ENCODE results near the gene ACAP2. TPM values are rescaled to one million over a fixed set of nuclear protein-coding genes. Genes with fewer than 3 reads are reported as not detected.

The ACAP2 gene
- polyA plus RNA-seq, 1 donor from 2014 or later: 88.7 TPM

- Histone ChIP-seq H2AFZ (ENCODE audit: low read depth, low read length) (no peak overlapping the region), H3K27ac (ENCODE audit: low read length) (no peak overlapping the region), H3K4me3 (ENCODE audit: low read length) (no peak overlapping the region), H3K27me3 (ENCODE audit: insufficient read depth, low read depth, low read length) (no peaks in the 10 kb centered on the region), H3K36me3 (ENCODE audit: insufficient read depth, low read length) (no peaks in the 10 kb centered on the region), H3K9ac (ENCODE audit: low read length) (no peak overlapping the region), H3F3A (ENCODE audit: insufficient read depth, low read length, poor library complexity, severe bottlenecking) (no peaks in the 10 kb centered on the region), H3K9me2 (ENCODE audit: insufficient read depth, low read length) (no peaks in the 10 kb centered on the region), H3K79me2 (replicated peaks; ENCODE audit: insufficient read depth, low read length) (peaks cover 6% of the 10 kb centered on the region), H4K20me1 (ENCODE audit: insufficient read depth) (no peaks in the 10 kb centered on the region), H3K4me2 (ENCODE audit: low read length) (no peak overlapping the region), H3K9me3 (ENCODE audit: low read length) (no peaks in the 10 kb centered on the region)
- TF ChIP-seq POLR2AphosphoS5 (IDR thresholded peaks at IDR 0.05): no peak
- TF ChIP-seq TAF1 (IDR thresholded peaks at IDR 0.05; ENCODE audit: low read depth): no peak
- TF ChIP-seq EP300 (conservative IDR thresholded peaks at IDR 0.05; ENCODE audit: poor library complexity, severe bottlenecking): no peak
- no peak for TF ChIP-seq RAD21 (conservative IDR thresholded peaks at IDR 0.05)
- TF ChIP-seq EZH2 (IDR thresholded peaks at IDR 0.05; ENCODE audit: borderline replicate concordance, insufficient read depth, low read length, poor library complexity, severe bottlenecking): no peak
- TF ChIP-seq MXI1 (conservative IDR thresholded peaks at IDR 0.05; ENCODE audit: poor library complexity, severe bottlenecking): no peak
- no peak for TF ChIP-seq CTCF (IDR thresholded peaks at IDR 0.05; ENCODE audit: poor library complexity, severe bottlenecking)
- TF ChIP-seq SMC3 (conservative IDR thresholded peaks at IDR 0.05; ENCODE audit: poor library complexity): no peak
- TF ChIP-seq REST (IDR thresholded peaks at IDR 0.05; ENCODE audit: borderline replicate concordance): no peak
These were observed 195.0 kb downstream of the ACAP2 start for GRCh38 chr3:195247863-195248189.

- Histone ChIP-seq H3F3A (ENCODE audit: insufficient read depth, low read length, poor library complexity, severe bottlenecking) (no peaks in the 10 kb centered on the region), H3K9me2 (ENCODE audit: insufficient read depth, low read length) (no peaks in the 10 kb centered on the region), H3K4me2 (ENCODE audit: low read length) (no peak overlapping the region), H3K36me3 (ENCODE audit: insufficient read depth, low read length) (no peaks in the 10 kb centered on the region), H2AFZ (ENCODE audit: low read depth, low read length) (no peak overlapping the region), H3K9ac (ENCODE audit: low read length) (no peak overlapping the region), H3K9me3 (ENCODE audit: low read length) (no peaks in the 10 kb centered on the region), H3K4me3 (ENCODE audit: low read length) (no peak overlapping the region), H3K27me3 (ENCODE audit: insufficient read depth, low read depth, low read length) (no peaks in the 10 kb centered on the region), H4K20me1 (ENCODE audit: insufficient read depth) (no peaks in the 10 kb centered on the region), H3K79me2 (replicated peaks; ENCODE audit: insufficient read depth, low read length) (peaks cover 6% of the 10 kb centered on the region), H3K27ac (ENCODE audit: low read length) (no peak overlapping the region)
- no peak for TF ChIP-seq RAD21 (conservative IDR thresholded peaks at IDR 0.05)
- no peak for TF ChIP-seq TAF1 (IDR thresholded peaks at IDR 0.05; ENCODE audit: low read depth)
- TF ChIP-seq MXI1 (conservative IDR thresholded peaks at IDR 0.05; ENCODE audit: poor library complexity, severe bottlenecking): no peak
- TF ChIP-seq EP300 (conservative IDR thresholded peaks at IDR 0.05; ENCODE audit: poor library complexity, severe bottlenecking): no peak
- no peak for TF ChIP-seq EZH2 (IDR thresholded peaks at IDR 0.05; ENCODE audit: borderline replicate concordance, insufficient read depth, low read length, poor library complexity, severe bottlenecking)
- no peak for TF ChIP-seq CTCF (IDR thresholded peaks at IDR 0.05; ENCODE audit: poor library complexity, severe bottlenecking)
- TF ChIP-seq REST (IDR thresholded peaks at IDR 0.05; ENCODE audit: borderline replicate concordance): no peak
- no peak for TF ChIP-seq POLR2AphosphoS5 (IDR thresholded peaks at IDR 0.05)
- TF ChIP-seq SMC3 (conservative IDR thresholded peaks at IDR 0.05; ENCODE audit: poor library complexity): no peak
These were observed 195.5 kb downstream of the ACAP2 start for GRCh38 chr3:195247086-195247862.
